HepG2 (cell line): ENCODE measurements around the gene TMEM145. TPM values are rescaled to one million over a fixed set of nuclear protein-coding genes. Genes with fewer than 3 reads are reported as not detected.

Experiments
- ARNT ChIP-seq: fragments of 450-650 bp; IDR thresholded peaks from 2 replicates; pipeline ENCODE4 v1.6.1; 2017
- ERF ChIP-seq: IDR thresholded peaks from 2 replicates; pipeline ENCODE4 v1.6.1; 2018; ENCODE audit warnings: missing biosample characterization, missing genetic modification reagents
- KDM5B ChIP-seq: sonication (generic); formaldehyde crosslinking; IDR thresholded peaks from 2 replicates; pipeline ENCODE4 v1.4.0; 2020; ENCODE audit warnings: missing genetic modification reagents, mild to moderate bottlenecking, borderline replicate concordance
- KLF15 ChIP-seq: sonication (generic); formaldehyde crosslinking; IDR thresholded peaks from 2 replicates; pipeline ENCODE4 v1.8.1; 2023; ENCODE audit warnings: borderline replicate concordance, mild to moderate bottlenecking, inconsistent platforms, missing genetic modification reagents, mixed read lengths
- KMT2A ChIP-seq: sonication (generic); formaldehyde crosslinking; IDR thresholded peaks from 2 replicates; pipeline ENCODE4 v1.4.0; 2020; ENCODE audit warnings: missing genetic modification reagents
- SIN3A ChIP-seq: IDR thresholded peaks from 2 replicates; pipeline ENCODE4 v1.6.1; 2011; ENCODE audit warnings: low read depth, mild to moderate bottlenecking, control low read depth, low read length, borderline replicate concordance
- ZNF264 ChIP-seq: sonication (generic); formaldehyde crosslinking; IDR thresholded peaks from 2 replicates; pipeline ENCODE4 v1.4.0; 2020; ENCODE audit warnings: missing genetic modification reagents
- ZNF343 ChIP-seq: sonication (generic); formaldehyde crosslinking; IDR thresholded peaks from 2 replicates; pipeline ENCODE4 v1.4.0; 2020; ENCODE audit warnings: mild to moderate bottlenecking, missing genetic modification reagents
- ZNF607 ChIP-seq: sonication (generic); formaldehyde crosslinking; IDR thresholded peaks from 2 replicates; pipeline ENCODE4 v1.5.1; 2020; ENCODE audit warnings: missing genetic modification reagents, mild to moderate bottlenecking, borderline replicate concordance
- ZNF660 ChIP-seq: sonication (generic); formaldehyde crosslinking; IDR thresholded peaks from 2 replicates; pipeline ENCODE4 v1.5.1; 2020; ENCODE audit warnings: mild to moderate bottlenecking, low read depth, missing genetic modification reagents, borderline replicate concordance
- ZNF7 ChIP-seq: IDR thresholded peaks from 2 replicates; pipeline ENCODE4 v1.6.1; 2016; ENCODE audit warnings: missing biosample characterization, missing genetic modification reagents
- polyA plus RNA-seq, 8 experiments: library from polyadenylated mRNA; depleted of rRNA in 3 of 8; stranded (reverse) in 7 of 8; unstranded in 1 of 8; fragments of >200 nt; fragmentation: Illumina TruSeq in 4 of 8; extraction: Trizol in 4 of 8; gene quantifications; 2 replicates each; pipeline versions ENCODE4 v1.2.1 to v1.2.3, GENCODE V29; 2011 to 2016; ENCODE audit warnings: low read depth in 4 of 8, missing spikeins in 1 of 8, mixed read lengths in 1 of 8; ENCODE audit not compliant: insufficient read depth in 1 of 8
- total RNA-seq, 5 experiments: library from RNA; depleted of rRNA; stranded (reverse); fragments of >200 nt; fragmentation: Illumina TruSeq; extraction: Trizol; gene quantifications; 2 replicates each; pipeline ENCODE4 v1.2.3, GENCODE V29; 2016; ENCODE audit warnings: low read depth in 1 of 5
- TF ChIP-seq, protein P1 (sequence below): fragments of 450-650 bp; IDR thresholded peaks from 2 replicates; pipeline ENCODE4 v1.6.1; 2017; ENCODE audit warnings: mild to moderate bottlenecking
- TF ChIP-seq, protein P2 (sequence below): sonication (generic); formaldehyde crosslinking; IDR thresholded peaks from 2 replicates; pipeline ENCODE4 v1.5.0; 2020; ENCODE audit warnings: missing genetic modification reagents
- TF ChIP-seq, protein P3 (sequence below): sonication (generic); formaldehyde crosslinking; IDR thresholded peaks from 2 replicates; pipeline ENCODE4 v1.5.0; 2020; ENCODE audit warnings: missing genetic modification reagents, mild to moderate bottlenecking, borderline replicate concordance
- TF ChIP-seq, protein P4 (sequence below): sonication (generic); formaldehyde crosslinking; IDR thresholded peaks from 2 replicates; pipeline ENCODE4 v1.4.0; 2020; ENCODE audit warnings: low read depth, missing genetic modification reagents
- TF ChIP-seq, protein P5 (sequence below): sonication (generic); formaldehyde crosslinking; IDR thresholded peaks from 2 replicates; pipeline ENCODE4 v1.4.0; 2020; ENCODE audit warnings: mild to moderate bottlenecking, missing genetic modification reagents, borderline replicate concordance
- TF ChIP-seq, protein P6 (sequence below): fragments of 450-650 bp; IDR thresholded peaks from 2 replicates; pipeline ENCODE4 v1.6.1; 2017

Gene TMEM145
- total and polyA plus RNA-seq, 2 of the 13 experiments (the other 11 are each of a cell fraction or from before 2014, with no cell fraction given), result 0.07 to 5.1 TPM

DNA sequence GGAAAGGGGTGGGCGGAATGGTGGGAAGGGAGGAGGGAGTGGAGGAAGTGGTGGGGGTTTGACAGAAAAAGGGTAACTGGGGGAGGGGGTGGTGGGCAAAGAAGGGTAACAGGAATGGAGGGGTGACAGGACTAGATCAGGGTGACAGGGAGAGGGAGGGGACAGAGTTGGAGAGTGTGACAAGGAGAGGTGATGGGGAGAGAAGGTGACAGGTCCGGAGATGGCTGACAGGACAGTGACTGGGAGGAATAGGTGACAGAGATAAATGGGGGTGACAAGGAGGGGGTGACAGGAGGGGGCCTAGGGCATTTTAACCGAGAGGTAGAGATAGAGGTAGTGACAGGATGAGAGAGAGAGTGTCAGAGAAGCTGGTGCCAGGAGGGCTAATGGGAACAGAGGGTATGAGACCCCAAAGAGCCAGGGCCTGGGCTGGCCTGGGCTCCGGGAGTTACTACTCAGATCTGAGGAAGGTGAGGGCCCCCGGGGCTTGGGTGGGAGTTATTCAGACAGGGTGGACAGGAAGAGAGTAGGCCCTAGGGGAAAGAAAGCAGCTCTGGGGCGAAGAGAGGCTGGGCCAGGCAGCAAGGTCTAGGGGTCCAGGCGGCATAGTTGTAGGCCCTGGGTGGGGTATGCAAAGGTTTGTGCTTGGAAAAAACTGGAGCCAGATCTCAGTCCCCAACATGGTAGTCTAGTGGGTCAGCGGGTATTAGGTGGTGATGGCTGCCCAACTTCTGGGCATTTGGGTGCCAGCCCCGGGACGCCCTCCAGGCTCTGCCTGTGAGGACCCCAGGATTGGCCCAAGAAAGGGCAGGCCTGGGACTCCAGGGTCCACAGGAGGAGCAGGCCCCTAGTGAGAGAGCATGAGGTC is 43.4 kb upstream of the TMEM145 start (continued):
- TF ChIP-seq, protein P1, sequence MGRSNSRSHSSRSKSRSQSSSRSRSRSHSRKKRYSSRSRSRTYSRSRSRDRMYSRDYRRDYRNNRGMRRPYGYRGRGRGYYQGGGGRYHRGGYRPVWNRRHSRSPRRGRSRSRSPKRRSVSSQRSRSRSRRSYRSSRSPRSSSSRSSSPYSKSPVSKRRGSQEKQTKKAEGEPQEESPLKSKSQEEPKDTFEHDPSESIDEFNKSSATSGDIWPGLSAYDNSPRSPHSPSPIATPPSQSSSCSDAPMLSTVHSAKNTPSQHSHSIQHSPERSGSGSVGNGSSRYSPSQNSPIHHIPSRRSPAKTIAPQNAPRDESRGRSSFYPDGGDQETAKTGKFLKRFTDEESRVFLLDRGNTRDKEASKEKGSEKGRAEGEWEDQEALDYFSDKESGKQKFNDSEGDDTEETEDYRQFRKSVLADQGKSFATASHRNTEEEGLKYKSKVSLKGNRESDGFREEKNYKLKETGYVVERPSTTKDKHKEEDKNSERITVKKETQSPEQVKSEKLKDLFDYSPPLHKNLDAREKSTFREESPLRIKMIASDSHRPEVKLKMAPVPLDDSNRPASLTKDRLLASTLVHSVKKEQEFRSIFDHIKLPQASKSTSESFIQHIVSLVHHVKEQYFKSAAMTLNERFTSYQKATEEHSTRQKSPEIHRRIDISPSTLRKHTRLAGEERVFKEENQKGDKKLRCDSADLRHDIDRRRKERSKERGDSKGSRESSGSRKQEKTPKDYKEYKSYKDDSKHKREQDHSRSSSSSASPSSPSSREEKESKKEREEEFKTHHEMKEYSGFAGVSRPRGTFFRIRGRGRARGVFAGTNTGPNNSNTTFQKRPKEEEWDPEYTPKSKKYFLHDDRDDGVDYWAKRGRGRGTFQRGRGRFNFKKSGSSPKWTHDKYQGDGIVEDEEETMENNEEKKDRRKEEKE, result no peak
- TF ChIP-seq KLF15 (CRISPR knock-in tag) (no peak), ERF (no peak), ZNF660 (CRISPR knock-in tag) (no peak), SIN3A (peak; percentile 24; the same call in 1 of the 2 replicates), ARNT (no peak), ZNF607 (CRISPR knock-in tag) (no peak), ZNF7 (CRISPR knock-in tag) (no peak), ZNF343 (no peak), KDM5B (CRISPR knock-in tag) (0 out of 2 replicates have a peak, but pooled peaks have one; percentile 30), ZNF264 (no peak), KMT2A (CRISPR knock-in tag) (no peak)
- TF ChIP-seq, protein P2, sequence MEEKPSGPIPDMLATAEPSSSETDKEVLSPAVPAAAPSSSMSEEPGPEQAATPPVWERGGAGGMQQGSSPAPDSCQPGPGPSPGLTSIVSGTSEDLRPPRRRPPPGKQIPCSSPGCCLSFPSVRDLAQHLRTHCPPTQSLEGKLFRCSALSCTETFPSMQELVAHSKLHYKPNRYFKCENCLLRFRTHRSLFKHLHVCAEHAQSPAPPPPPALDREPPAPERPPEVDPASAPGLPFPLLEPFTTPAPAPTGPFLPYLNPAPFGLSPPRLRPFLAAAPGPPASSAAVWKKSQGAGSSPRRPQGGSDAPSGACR, result no peak
- TF ChIP-seq, protein P3, sequence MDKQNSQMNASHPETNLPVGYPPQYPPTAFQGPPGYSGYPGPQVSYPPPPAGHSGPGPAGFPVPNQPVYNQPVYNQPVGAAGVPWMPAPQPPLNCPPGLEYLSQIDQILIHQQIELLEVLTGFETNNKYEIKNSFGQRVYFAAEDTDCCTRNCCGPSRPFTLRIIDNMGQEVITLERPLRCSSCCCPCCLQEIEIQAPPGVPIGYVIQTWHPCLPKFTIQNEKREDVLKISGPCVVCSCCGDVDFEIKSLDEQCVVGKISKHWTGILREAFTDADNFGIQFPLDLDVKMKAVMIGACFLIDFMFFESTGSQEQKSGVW, result no peak
- TF ChIP-seq, protein P4, sequence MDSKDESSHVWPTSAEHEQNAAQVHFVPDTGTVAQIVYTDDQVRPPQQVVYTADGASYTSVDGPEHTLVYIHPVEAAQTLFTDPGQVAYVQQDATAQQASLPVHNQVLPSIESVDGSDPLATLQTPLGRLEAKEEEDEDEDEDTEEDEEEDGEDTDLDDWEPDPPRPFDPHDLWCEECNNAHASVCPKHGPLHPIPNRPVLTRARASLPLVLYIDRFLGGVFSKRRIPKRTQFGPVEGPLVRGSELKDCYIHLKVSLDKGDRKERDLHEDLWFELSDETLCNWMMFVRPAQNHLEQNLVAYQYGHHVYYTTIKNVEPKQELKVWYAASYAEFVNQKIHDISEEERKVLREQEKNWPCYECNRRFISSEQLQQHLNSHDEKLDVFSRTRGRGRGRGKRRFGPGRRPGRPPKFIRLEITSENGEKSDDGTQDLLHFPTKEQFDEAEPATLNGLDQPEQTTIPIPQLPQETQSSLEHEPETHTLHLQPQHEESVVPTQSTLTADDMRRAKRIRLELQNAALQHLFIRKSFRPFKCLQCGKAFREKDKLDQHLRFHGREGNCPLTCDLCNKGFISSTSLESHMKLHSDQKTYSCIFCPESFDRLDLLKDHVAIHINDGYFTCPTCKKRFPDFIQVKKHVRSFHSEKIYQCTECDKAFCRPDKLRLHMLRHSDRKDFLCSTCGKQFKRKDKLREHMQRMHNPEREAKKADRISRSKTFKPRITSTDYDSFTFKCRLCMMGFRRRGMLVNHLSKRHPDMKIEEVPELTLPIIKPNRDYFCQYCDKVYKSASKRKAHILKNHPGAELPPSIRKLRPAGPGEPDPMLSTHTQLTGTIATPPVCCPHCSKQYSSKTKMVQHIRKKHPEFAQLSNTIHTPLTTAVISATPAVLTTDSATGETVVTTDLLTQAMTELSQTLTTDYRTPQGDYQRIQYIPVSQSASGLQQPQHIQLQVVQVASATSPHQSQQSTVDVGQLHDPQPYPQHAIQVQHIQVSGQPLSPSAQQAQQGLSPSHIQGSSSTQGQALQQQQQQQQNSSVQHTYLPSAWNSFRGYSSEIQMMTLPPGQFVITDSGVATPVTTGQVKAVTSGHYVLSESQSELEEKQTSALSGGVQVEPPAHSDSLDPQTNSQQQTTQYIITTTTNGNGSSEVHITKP (CRISPR knock-in tag), result no peak
- TF ChIP-seq, protein P5, sequence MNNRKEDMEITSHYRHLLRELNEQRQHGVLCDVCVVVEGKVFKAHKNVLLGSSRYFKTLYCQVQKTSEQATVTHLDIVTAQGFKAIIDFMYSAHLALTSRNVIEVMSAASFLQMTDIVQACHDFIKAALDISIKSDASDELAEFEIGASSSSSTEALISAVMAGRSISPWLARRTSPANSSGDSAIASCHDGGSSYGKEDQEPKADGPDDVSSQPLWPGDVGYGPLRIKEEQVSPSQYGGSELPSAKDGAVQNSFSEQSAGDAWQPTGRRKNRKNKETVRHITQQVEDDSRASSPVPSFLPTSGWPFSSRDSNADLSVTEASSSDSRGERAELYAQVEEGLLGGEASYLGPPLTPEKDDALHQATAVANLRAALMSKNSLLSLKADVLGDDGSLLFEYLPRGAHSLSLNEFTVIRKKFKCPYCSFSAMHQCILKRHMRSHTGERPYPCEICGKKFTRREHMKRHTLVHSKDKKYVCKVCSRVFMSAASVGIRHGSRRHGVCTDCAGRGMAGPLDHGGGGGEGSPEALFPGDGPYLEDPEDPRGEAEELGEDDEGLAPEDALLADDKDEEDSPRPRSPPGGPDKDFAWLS (CRISPR knock-in tag), result no peak
- TF ChIP-seq, protein P6, sequence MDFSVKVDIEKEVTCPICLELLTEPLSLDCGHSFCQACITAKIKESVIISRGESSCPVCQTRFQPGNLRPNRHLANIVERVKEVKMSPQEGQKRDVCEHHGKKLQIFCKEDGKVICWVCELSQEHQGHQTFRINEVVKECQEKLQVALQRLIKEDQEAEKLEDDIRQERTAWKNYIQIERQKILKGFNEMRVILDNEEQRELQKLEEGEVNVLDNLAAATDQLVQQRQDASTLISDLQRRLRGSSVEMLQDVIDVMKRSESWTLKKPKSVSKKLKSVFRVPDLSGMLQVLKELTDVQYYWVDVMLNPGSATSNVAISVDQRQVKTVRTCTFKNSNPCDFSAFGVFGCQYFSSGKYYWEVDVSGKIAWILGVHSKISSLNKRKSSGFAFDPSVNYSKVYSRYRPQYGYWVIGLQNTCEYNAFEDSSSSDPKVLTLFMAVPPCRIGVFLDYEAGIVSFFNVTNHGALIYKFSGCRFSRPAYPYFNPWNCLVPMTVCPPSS, result no peak
